ENCODE measurements around the gene RPSA. TPM values are rescaled to one million over a fixed set of nuclear protein-coding genes. Genes with fewer than 3 reads are reported as not detected.

The RPSA gene
- total RNA-seq, 1 experiment from 2014 or later = 1,544 TPM

GRCh38 chr3:39386318-39386717 lies 20.2 kb upstream of the RPSA start:
- Histone ChIP-seq H3K27ac (no peak overlapping the region), H3K4me1 (replicated peaks; ENCODE audit: insufficient read depth) (peaks cover 18% of the 10 kb centered on the region), H3K9me2 (ENCODE audit: insufficient read depth) (no peaks in the 10 kb centered on the region), H3K9me3 (ENCODE audit: insufficient read depth, low read depth) (no peaks in the 10 kb centered on the region), H3K4me2 (no peak overlapping the region), H2AFZ (no peak overlapping the region), H3K4me3 (no peak overlapping the region), H4K20me1 (ENCODE audit: insufficient read depth) (peaks cover 29% of the 10 kb centered on the region), H3K79me2 (ENCODE audit: low read depth) (peaks cover 50% of the 10 kb centered on the region), H3K27me3 (ENCODE audit: insufficient read depth, low read depth) (no peaks in the 10 kb centered on the region), H3K36me3 (ENCODE audit: low read depth) (0 out of 2 replicates have a peak, but pooled peaks cover 7% of the 10 kb centered on the region), H3F3A (ENCODE audit: insufficient read depth, low read depth) (no peaks in the 10 kb centered on the region; the same call in 1 of the 2 replicates)
- ChIA-PET POLR2A (ENCODE audit: unreplicated experiment) (no interaction called here), CTCF (no interaction called here)
- intact Hi-C loops (cut with micrococcal nuclease; ENCODE audit: unreplicated experiment) = no loop called here
- BruUV-seq (replicated peaks) = no TSS peak
- DNase-seq = no peak
- TF ChIP-seq EZH2 (IDR thresholded peaks at IDR 0.05; ENCODE audit: low read depth) (no peak), CTCF (conservative IDR thresholded peaks at IDR 0.05) (no peak)

GRCh38 chr3:39387411-39387975 lies 19.0 kb upstream of the RPSA start:
- Histone ChIP-seq H3K4me3 (no peak overlapping the region), H2AFZ (no peak overlapping the region), H3K4me1 (replicated peaks; ENCODE audit: insufficient read depth) (peaks cover 15% of the 10 kb centered on the region), H4K20me1 (ENCODE audit: insufficient read depth) (peaks cover 29% of the 10 kb centered on the region), H3K27me3 (ENCODE audit: insufficient read depth, low read depth) (no peaks in the 10 kb centered on the region), H3K9me2 (ENCODE audit: insufficient read depth) (no peaks in the 10 kb centered on the region), H3K36me3 (ENCODE audit: low read depth) (0 out of 2 replicates have a peak, but pooled peaks cover 7% of the 10 kb centered on the region), H3F3A (ENCODE audit: insufficient read depth, low read depth) (no peaks in the 10 kb centered on the region; the same call in 1 of the 2 replicates), H3K4me2 (no peak overlapping the region), H3K9me3 (ENCODE audit: insufficient read depth, low read depth) (no peaks in the 10 kb centered on the region), H3K79me2 (ENCODE audit: low read depth) (peaks cover 49% of the 10 kb centered on the region), H3K27ac (no peak overlapping the region)
- ChIA-PET CTCF (no interaction called here), POLR2A (ENCODE audit: unreplicated experiment) (no interaction called here)
- intact Hi-C loops (cut with micrococcal nuclease; ENCODE audit: unreplicated experiment) = no loop called here
- BruUV-seq (replicated peaks) = no TSS peak
- TF ChIP-seq EZH2 (IDR thresholded peaks at IDR 0.05; ENCODE audit: low read depth) (no peak), CTCF (conservative IDR thresholded peaks at IDR 0.05) (no peak)
- no peak for DNase-seq

- DNase-seq = no peak
- H3K36me3 ChIP-seq (ENCODE audit: low read depth) = 0 out of 2 replicates have a peak, but pooled peaks cover 7% of the 10 kb centered on the region
- intact Hi-C loops (cut with micrococcal nuclease; ENCODE audit: unreplicated experiment) = no loop called here
- H2AFZ ChIP-seq = no peak overlapping the region
- no TSS peak for BruUV-seq (replicated peaks)
- H3K4me3 ChIP-seq = no peak overlapping the region
- H3K27me3 ChIP-seq (ENCODE audit: insufficient read depth, low read depth) = no peaks in the 10 kb centered on the region
- H3F3A ChIP-seq (ENCODE audit: insufficient read depth, low read depth) = no peaks in the 10 kb centered on the region; the same call in 1 of the 2 replicates
- no peak overlapping the region for H3K4me2 ChIP-seq
- peaks cover 46% of the 10 kb centered on the region for H3K79me2 ChIP-seq (ENCODE audit: low read depth)
- CTCF ChIA-PET = no interaction called here
- TF ChIP-seq CTCF (conservative IDR thresholded peaks at IDR 0.05) = no peak
- TF ChIP-seq EZH2 (IDR thresholded peaks at IDR 0.05; ENCODE audit: low read depth) = no peak
- H3K4me1 ChIP-seq (replicated peaks; ENCODE audit: insufficient read depth) = peaks cover 10% of the 10 kb centered on the region; the same call in 1 of the 2 replicates
- no peaks in the 10 kb centered on the region for H3K9me2 ChIP-seq (ENCODE audit: insufficient read depth)
- POLR2A ChIA-PET (ENCODE audit: unreplicated experiment) = no interaction called here
- H3K9me3 ChIP-seq (ENCODE audit: insufficient read depth, low read depth) = no peaks in the 10 kb centered on the region
- H3K27ac ChIP-seq = no peak overlapping the region
- peaks cover 29% of the 10 kb centered on the region for H4K20me1 ChIP-seq (ENCODE audit: insufficient read depth)
These were observed 18.4 kb upstream of the RPSA start for GRCh38 chr3:39388153-39388552.
